Psoas muscle (tissue), 8 donors: ENCODE results near the gene MPHOSPH9. TPM values are rescaled to one million over a fixed set of nuclear protein-coding genes. Genes with fewer than 3 reads are reported as not detected.

ENCODE experiments used
- ATAC-seq, 4 donors: fragments of 200-7000 bp; cut with Tn5 transposase; one replicate each; pipeline ENCODE4 v1.9.1; 2020; ENCODE audit warnings: moderate library complexity in 3 of 4, mild to moderate bottlenecking in 2 of 4
- DNase-seq, 2 donors: peaks; one replicate each; pipeline ENCODE4 v3.0.0-alpha.2; 2020
- H3K27ac ChIP-seq: fragments of 200-600 bp; one replicate; pipeline ENCODE4 v1.8.0; 2022
- H3K27me3 ChIP-seq, 3 donors: fragments of 200-600 bp in 1 of 3; one replicate each; pipeline versions ENCODE4 v1.6.1 to v1.8.0; 2013 to 2022; ENCODE audit warnings: low read length in 2 of 3, mild to moderate bottlenecking in 2 of 3, moderate library complexity in 1 of 3; ENCODE audit not compliant: insufficient read depth in 3 of 3
- H3K36me3 ChIP-seq, 2 donors: fragments of 200-600 bp in 1 of 2; one replicate each; pipeline versions ENCODE4 v1.6.1 to v1.8.0; 2013 to 2022; ENCODE audit warnings: low read depth in 1 of 2, mild to moderate bottlenecking in 1 of 2, moderate library complexity in 1 of 2; ENCODE audit not compliant: insufficient read depth in 1 of 2
- H3K4me1 ChIP-seq: fragments of 200-600 bp; one replicate; pipeline ENCODE4 v1.8.0; 2022
- H3K4me3 ChIP-seq: fragments of 200-600 bp; one replicate; pipeline ENCODE4 v1.8.0; 2022; ENCODE audit warnings: mild to moderate bottlenecking
- H3K9me3 ChIP-seq: fragments of 200-600 bp; one replicate; pipeline ENCODE4 v1.8.0; 2022
- CTCF ChIP-seq: fragments of 200-600 bp; IDR thresholded peaks from one replicate; pipeline ENCODE4 v1.8.0; 2022; ENCODE audit warnings: antibody characterized with exemption
- WGBS, 3 donors: extraction: QIAGEN DNeasy Blood & Tissue Kit; methylation state at CpG; one replicate each; pipeline versions ENCODE4 v1.1.6 to v1.1.7; 2013; 5-methylcytosine and 5-hydroxymethylcytosine counted together
- intact Hi-C, 2 donors: fragments of 100-400 bp; cut with DNase I; formaldehyde crosslinking; loops; one replicate each; pipeline versions ENCODE4 v1.11.0 to v1.14.2; 2022
- long read RNA-seq, 2 donors: library from polyadenylated mRNA; unstranded; transcript quantifications; one replicate each; pipeline ENCODE4 v2.0.0, GENCODE V29; 2021
- polyA plus RNA-seq, 3 donors: library from polyadenylated mRNA; stranded (reverse); fragments of 200-250 nt; gene quantifications; one replicate each; pipeline ENCODE4 v1.2.3, GENCODE V29; 2013
- total RNA-seq, 4 donors: library from RNA; stranded (reverse); fragmentation: NEBNext Ultra II Directional in 2 of 4; extraction: Animal tissue kit (Norgen Biotek cat#: 25700) in 2 of 4; gene quantifications; one replicate each; pipeline versions ENCODE4 v1.2.1 to v1.2.4, GENCODE V29; 2021 to 2023
- donor health status: healthy with polysubstance abuse.
- donor health status: DM: no; HTN: no; CAD: no; lungs with moderate emphysema.
- donor health status: Bipolar disorder and iron deficiency.
- donor health status: healthy.
- donor health status: DM: yes; HTN: yes; CAD: no.
- donor health status: DM: no; HTN: no; CAD: no.
- donor health status: DM: no; HTN: no; CAD: no.
- donor health status: DM: yes; HTN: yes; CAD: no.

The MPHOSPH9 gene
- 10 to 100 TPM in 3 of 4 donors, 1 to 10 TPM in 1; 8.7 to 14.4 (median 12.7) TPM for total RNA-seq
- 1 to 10 TPM; 3.2 to 5.8 (median 3.2) TPM for polyA plus RNA-seq
- long read RNA-seq, donor 1, partial matches to known transcripts: 0 of 5 reads
- long read RNA-seq, donor 1, other reads (novel, unspliced or antisense): 5 of 5 reads
- long read RNA-seq, donor 2, partial matches to known transcripts: 1 of 5 reads
- long read RNA-seq, donor 2, other reads (novel, unspliced or antisense): 4 of 5 reads

GRCh38 chr12:123232807-123233504 is at the start of gene MPHOSPH9, which contains the start of gene MTRFR:
MPHOSPH9 (minus strand) TSS chr12:123233141; CDS start chr12:123230364, 2,777 bp downstream.
MTRFR (plus strand) TSS chr12:123233436; CDS start chr12:123253675, 20,239 bp downstream.
- peak within 1 kb of the TSS; percentile 100 for H3K4me3 ChIP-seq
- WGBS, 3 donors: 0% methylated on average over 61 to 66 of the region's 66 CpGs
- ATAC-seq (peak; percentile 98 to 99 (median 98)), DNase-seq (peak; percentile 99)
- H3K4me1 ChIP-seq: peaks cover 35% of the 10 kb centered on the region
- peaks cover 0 to 17% of the 10 kb centered on the region in 2 donors for H3K36me3 ChIP-seq
- H3K9me3 ChIP-seq: no peaks in the 10 kb centered on the region
- H3K27me3 ChIP-seq: no peaks in the 10 kb centered on the region
- peak within 1 kb of the TSS; percentile 95 for H3K27ac ChIP-seq
- no peak for TF ChIP-seq CTCF
- intact Hi-C loops: loop anchor here (5.0 kb wide), 3 partner anchors 191 to 706 kb away; partner anchors contain the start of genes KNTC1 (in 1 of the 2), OGFOD2 (in 1 of the 2) and RSRC2 (in 1 of the 2)

GRCh38 chr12:123282111-123282510 is 49.2 kb upstream of the MPHOSPH9 start:
- DNase-seq (no peak), ATAC-seq (no peak)
- intact Hi-C loops: no loop called here
- Histone ChIP-seq H3K9me3 (no peaks in the 10 kb centered on the region), H3K4me1 (no peaks in the 10 kb centered on the region), H3K27ac (no peak overlapping the region), H3K36me3 (no peaks in the 10 kb centered on the region), H3K27me3 (no peaks in the 10 kb centered on the region), H3K4me3 (no peak overlapping the region)
- no peak for TF ChIP-seq CTCF
- 90 to 92% (median 92%) methylated on average over 10 of the region's 10 CpGs for WGBS, 3 donors

GRCh38 chr12:123280971-123281370 is 48.0 kb upstream of the MPHOSPH9 start:
- WGBS, 3 donors: 87 to 89% (median 89%) methylated on average over 2 of the region's 2 CpGs
- H3K27ac ChIP-seq: no peak overlapping the region
- TF ChIP-seq CTCF: no peak
- no peak overlapping the region for H3K4me3 ChIP-seq
- DNase-seq (no peak), ATAC-seq (no peak)
- intact Hi-C loops: no loop called here
- no peaks in the 10 kb centered on the region for H3K36me3 ChIP-seq
- H3K9me3 ChIP-seq: no peaks in the 10 kb centered on the region
- no peaks in the 10 kb centered on the region for H3K27me3 ChIP-seq
- H3K4me1 ChIP-seq: no peaks in the 10 kb centered on the region

GRCh38 chr12:123278101-123278627 is 45.2 kb upstream of the MPHOSPH9 start:
- no peak overlapping the region for H3K27ac ChIP-seq
- no peak for DNase-seq
- 65 to 75% (median 72%) methylated on average over 2 of the region's 2 CpGs for WGBS, 3 donors
- no peak overlapping the region for H3K4me3 ChIP-seq
- TF ChIP-seq CTCF: no peak
- no peaks in the 10 kb centered on the region for H3K9me3 ChIP-seq
- H3K36me3 ChIP-seq: no peaks in the 10 kb centered on the region
- intact Hi-C loops: no loop called here
- no peaks in the 10 kb centered on the region for H3K27me3 ChIP-seq
- ATAC-seq: no peak
- H3K4me1 ChIP-seq: no peaks in the 10 kb centered on the region
